ENCODE results near the gene ZNF140. TPM values are rescaled to one million over a fixed set of nuclear protein-coding genes. Genes with fewer than 3 reads are reported as not detected.

Gene ZNF140
- total and polyA plus RNA-seq, 9 donors, result 17.8 to 26.3 (median 21.1) TPM

GRCh38 chr12:133135747-133136146, 55.0 kb downstream of the ZNF140 start:
- TF ChIP-seq POLR2A (IDR thresholded peaks at IDR 0.05) (no peak), EP300 (IDR thresholded peaks at IDR 0.05) (no peak), CTCF (IDR thresholded peaks at IDR 0.05) (no peak)
- H3K4me3 ChIP-seq, result no peak overlapping the region
- WGBS, 3 donors, result 96 to 97% (median 97%) methylated on average over 2 of the region's 2 CpGs
- H3K36me3 ChIP-seq, result no peaks in the 10 kb centered on the region
- intact Hi-C loops (cut with DNase I), result no loop called here
- H3K4me1 ChIP-seq (ENCODE audit: insufficient read depth), result no peaks in the 10 kb centered on the region
- peaks cover 0 to 63% of the 10 kb centered on the region in 2 donors for H3K9me3 ChIP-seq
- H3K27ac ChIP-seq, result no peak overlapping the region
- DNase-seq, result no peak
- no peaks in the 10 kb centered on the region for H3K27me3 ChIP-seq

GRCh38 chr12:133145981-133146380, 65.3 kb downstream of the ZNF140 start:
- no peaks in the 10 kb centered on the region for H3K4me1 ChIP-seq (ENCODE audit: insufficient read depth)
- H3K27ac ChIP-seq, result no peak overlapping the region
- peaks cover 2 to 55% of the 10 kb centered on the region in 2 donors for H3K9me3 ChIP-seq
- H3K4me3 ChIP-seq, result no peak overlapping the region
- DNase-seq, result no peak
- 95 to 98% (median 98%) methylated on average over 2 of the region's 2 CpGs for WGBS, 3 donors
- peaks cover 3% of the 10 kb centered on the region for H3K36me3 ChIP-seq
- H3K27me3 ChIP-seq, result no peaks in the 10 kb centered on the region
- intact Hi-C loops (cut with DNase I), result no loop called here
- TF ChIP-seq EP300 (IDR thresholded peaks at IDR 0.05) (no peak), CTCF (IDR thresholded peaks at IDR 0.05) (no peak), POLR2A (IDR thresholded peaks at IDR 0.05) (no peak)

- 93 to 99% (median 95%) methylated on average over 2 of the region's 2 CpGs for WGBS, 3 donors
- Histone ChIP-seq H3K36me3 (peaks cover 3% of the 10 kb centered on the region), H3K27ac (no peak overlapping the region), H3K27me3 (no peaks in the 10 kb centered on the region), H3K4me1 (ENCODE audit: insufficient read depth) (no peaks in the 10 kb centered on the region), H3K9me3 (peaks cover 15 to 71% of the 10 kb centered on the region in 2 donors), H3K4me3 (no peak overlapping the region)
- no peak for DNase-seq
- TF ChIP-seq EP300 (IDR thresholded peaks at IDR 0.05) (no peak), CTCF (IDR thresholded peaks at IDR 0.05) (no peak), POLR2A (IDR thresholded peaks at IDR 0.05) (no peak)
- intact Hi-C loops (cut with DNase I), result no loop called here
Observed at GRCh38 chr12:133156125-133156690, 75.5 kb downstream of the ZNF140 start.

Other genes with a start within 250 kb of the ZNF140 start
- gene CHFR, start 193.3 kb upstream of the ZNF140 start, total RNA-seq, result 10 to 100 TPM; 11.7 to 36.4 (median 18.8) TPM
- gene CHFR, start 193.3 kb upstream of the ZNF140 start, polyA plus RNA-seq, result 10 to 100 TPM; 12.0 to 17.5 TPM
- gene ZNF605, start 124.6 kb upstream of the ZNF140 start, total RNA-seq, result 10 to 100 TPM in 5 of 7 donors, 1 to 10 TPM in 2; 8.3 to 20.9 (median 14.5) TPM
- gene ZNF605, start 124.6 kb upstream of the ZNF140 start, polyA plus RNA-seq, result 10 to 100 TPM in 1 of 2 donors, 1 to 10 TPM in 1; 5.2 to 10.3 TPM
- gene ZNF26, start 94.6 kb upstream of the ZNF140 start, total RNA-seq, result 10 to 100 TPM; 10.8 to 18.9 (median 14.1) TPM
- gene ZNF26, start 94.6 kb upstream of the ZNF140 start, polyA plus RNA-seq, result 1 to 10 TPM; 3.2 to 6.3 TPM
- 10 to 100 TPM; 19.1 to 41.4 (median 32.8) TPM for gene ZNF84, start 43.4 kb upstream of the ZNF140 start, total RNA-seq
- 10 to 100 TPM; 15.3 to 21.0 TPM for gene ZNF84, start 43.4 kb upstream of the ZNF140 start, polyA plus RNA-seq
- gene ZNF891, start 49.4 kb downstream of the ZNF140 start, total RNA-seq, result 1 to 10 TPM; 4.1 to 5.5 (median 4.7) TPM
- gene ZNF891, start 49.4 kb downstream of the ZNF140 start, polyA plus RNA-seq, result 1 to 10 TPM; 1.2 to 2.9 TPM
- 10 to 100 TPM; 13.6 to 38.8 (median 22.0) TPM for gene ZNF10, start 49.7 kb downstream of the ZNF140 start, total RNA-seq
- gene ZNF10, start 49.7 kb downstream of the ZNF140 start, polyA plus RNA-seq, result 10 to 100 TPM in 1 of 2 donors, 1 to 10 TPM in 1; 9.6 to 10.4 TPM
- gene ZNF268, start 100.6 kb downstream of the ZNF140 start, total RNA-seq, result 10 to 100 TPM; 16.0 to 35.5 (median 24.8) TPM
- 10 to 100 TPM in 1 of 2 donors, 1 to 10 TPM in 1; 6.3 to 10.7 TPM for gene ZNF268, start 100.6 kb downstream of the ZNF140 start, polyA plus RNA-seq
- gene ANHX, start 155.0 kb downstream of the ZNF140 start, total RNA-seq, result not detected
- not detected for gene ANHX, start 155.0 kb downstream of the ZNF140 start, polyA plus RNA-seq

Measured in ovary (tissue), 9 donors.